A549 (cell line): ENCODE data around the gene PRSS22. TPM values are rescaled to one million over a fixed set of nuclear protein-coding genes. Genes with fewer than 3 reads are reported as not detected.

ENCODE experiments used
- ATAC-seq, 2 experiments: fragments of 200-7000 bp in 1 of 2; fragments of >200 bp in 1 of 2; cut with Nextera tagmentation in 1 of 2; cut with Tn5 transposase in 1 of 2; 3 replicates each; pipeline versions ENCODE4 v1.8.0 to v1.9.1; 2018 to 2020; ENCODE audit warnings: mild to moderate bottlenecking in 1 of 2, moderate library complexity in 1 of 2
- CTCF ChIA-PET: fragments of 300-600 bp; sonication (Branson Sonifier 250); formaldehyde crosslinking; extraction: SDS; loops from one replicate; lab custom pipeline; 2021; ENCODE audit warnings: antibody characterized with exemption, inconsistent platforms; lab: Yijun Ruan, JAX
- POLR2A ChIA-PET: fragments of 350-600 bp; formaldehyde crosslinking; extraction: SDS; loops from one replicate; lab custom pipeline; 2021; ENCODE audit warnings: antibody characterized with exemption, inconsistent platforms; lab: Yijun Ruan, JAX
- DNase-seq, 2 experiments: peaks; one replicate each; pipeline versions ENCODE4 v3.0.0 to v3.0.0-alpha.2; 2011 to 2016; ENCODE audit warnings: low read depth in 1 of 2, low spot score in 1 of 2
- FAIRE-seq: peaks from 2 replicates; lab custom pipeline; 2011; peaks lifted over from hg19 to GRCh38; lab: Jason Lieb, UNC
- H3K27ac ChIP-seq, 2 experiments: fragments of >200 bp; sonication (Bioruptor Twin); formaldehyde crosslinking; 3 replicates each; pipeline ENCODE4 v1.5.1; 2016 to 2017
- H3K4me1 ChIP-seq: fragments of >200 bp; sonication (Bioruptor Twin); formaldehyde crosslinking; 3 replicates; pipeline ENCODE4 v1.6.1; 2016
- H3K4me2 ChIP-seq: fragments of >200 bp; sonication (Bioruptor Twin); formaldehyde crosslinking; 3 replicates; pipeline ENCODE4 v1.6.1; 2016
- H3K4me3 ChIP-seq: fragments of >200 bp; sonication (Bioruptor Twin); formaldehyde crosslinking; 3 replicates; pipeline ENCODE4 v1.5.1; 2016
- H3K9me3 ChIP-seq: fragments of >200 bp; sonication (Bioruptor Twin); formaldehyde crosslinking; 3 replicates; pipeline ENCODE4 v1.6.1; 2016
- BCL3 ChIP-seq: fragments of >200 bp; sonication (Bioruptor Twin); formaldehyde crosslinking; IDR thresholded peaks from 3 replicates; pipeline ENCODE4 v1.6.1; 2016
- CBX8 ChIP-seq: fragments of 200-600 bp; sonication (generic); IDR thresholded peaks from 2 replicates; pipeline ENCODE4 v1.6.1; 2016
- CEBPB ChIP-seq, 2 experiments: fragments of >200 bp in 1 of 2; sonication (Bioruptor Twin) in 1 of 2; formaldehyde crosslinking in 1 of 2; IDR thresholded peaks; 2 replicates each; pipeline ENCODE4 v1.6.1; 2012 to 2016
- EHMT2 ChIP-seq: fragments of 200-600 bp; sonication (generic); IDR thresholded peaks from 2 replicates; pipeline ENCODE4 v1.6.1; 2016; ENCODE audit warnings: antibody characterized with exemption, low read depth, mild to moderate bottlenecking, moderate library complexity
- FOSL2 ChIP-seq, 2 experiments: fragments of 450-650 bp in 1 of 2; fragments of >200 bp in 1 of 2; sonication (Bioruptor Twin) in 1 of 2; formaldehyde crosslinking; IDR thresholded peaks; 2 replicates each; pipeline versions ENCODE4 v1.5.0 to v1.6.1; 2016 to 2020; ENCODE audit warnings: mild to moderate bottlenecking in 1 of 2, moderate library complexity in 1 of 2
- FOXS1 ChIP-seq: fragments of 250-450 bp; sonication (Bioruptor Pico); IDR thresholded peaks from 2 replicates; pipeline ENCODE4 v1.5.0; 2020; ENCODE audit warnings: mild to moderate bottlenecking, moderate library complexity
- GATA3 ChIP-seq: IDR thresholded peaks from 2 replicates; pipeline ENCODE4 v1.6.1; 2012; ENCODE audit warnings: borderline replicate concordance
- HOXB13 ChIP-seq: fragments of 250-450 bp; sonication (Bioruptor Pico); IDR thresholded peaks from 2 replicates; pipeline ENCODE4 v1.5.0; 2020; ENCODE audit warnings: low read depth, mild to moderate bottlenecking, moderate library complexity
- HOXB5 ChIP-seq: fragments of 250-450 bp; sonication (Bioruptor Pico); IDR thresholded peaks from 2 replicates; pipeline ENCODE4 v1.5.0; 2020; ENCODE audit warnings: mild to moderate bottlenecking, moderate library complexity
- MYC ChIP-seq: IDR thresholded peaks from 2 replicates; pipeline ENCODE4 v1.6.1; 2012; ENCODE audit warnings: mild to moderate bottlenecking, inconsistent platforms, low read length, improper control_type of control experiment, borderline replicate concordance
- NPAS2 ChIP-seq: fragments of 250-450 bp; sonication (Bioruptor Pico); IDR thresholded peaks from 2 replicates; pipeline ENCODE4 v1.8.0; 2022; ENCODE audit warnings: mild to moderate bottlenecking, moderate library complexity, borderline replicate concordance
- RAD21 ChIP-seq, 2 experiments: fragments of >200 bp in 1 of 2; sonication (Bioruptor Twin) in 1 of 2; formaldehyde crosslinking in 1 of 2; IDR thresholded peaks in 1 of 2; conservative IDR thresholded peaks in 1 of 2; 2 replicates in 1 of 2; 3 replicates in 1 of 2; pipeline ENCODE4 v1.6.1; 2012 to 2018; ENCODE audit warnings: inconsistent platforms in 1 of 2
- REST ChIP-seq: fragments of 200-600 bp; sonication (generic); IDR thresholded peaks from 2 replicates; pipeline ENCODE4 v1.6.1; 2016; ENCODE audit warnings: antibody characterized with exemption, mild to moderate bottlenecking, moderate library complexity
- SMC3 ChIP-seq: fragments of >200 bp; sonication (Bioruptor Twin); formaldehyde crosslinking; IDR thresholded peaks from 3 replicates; pipeline ENCODE4 v1.6.1; 2018; ENCODE audit warnings: inconsistent platforms
- TP53 ChIP-seq: fragments of 250-450 bp; sonication (Bioruptor Pico); IDR thresholded peaks from 2 replicates; pipeline ENCODE4 v1.5.0; 2021; ENCODE audit warnings: mild to moderate bottlenecking, moderate library complexity
- WGBS: methylation state at CpG from one replicate; pipeline ENCODE4 v1.1.6; 2017; ENCODE audit errors: missing lambda C conversion rate; 5-methylcytosine and 5-hydroxymethylcytosine counted together
- polyA plus RNA-seq, 4 experiments: library from polyadenylated mRNA; depleted of rRNA in 3 of 4; stranded (reverse); fragments of >200 nt; fragmentation: RNase III in 1 of 4; extraction: RNeasy Plus Mini Kit Qiagen cat#74134 plus additional on column Dnase treatment in 1 of 4; gene quantifications; 2 replicates in 3 of 4; 3 replicates in 1 of 4; pipeline ENCODE4 v1.2.3, GENCODE V29; 2011 to 2017
- TF ChIP-seq, protein P1 (sequence below): fragments of 250-450 bp; sonication (Bioruptor Pico); IDR thresholded peaks from 2 replicates; pipeline ENCODE4 v1.5.0; 2020; ENCODE audit warnings: low read depth, mild to moderate bottlenecking, moderate library complexity

The PRSS22 gene
- polyA plus RNA-seq, 2 of the 4 experiments (the other 2 are of a cell fraction), result 0.10 TPM; not detected in 1

DNA sequence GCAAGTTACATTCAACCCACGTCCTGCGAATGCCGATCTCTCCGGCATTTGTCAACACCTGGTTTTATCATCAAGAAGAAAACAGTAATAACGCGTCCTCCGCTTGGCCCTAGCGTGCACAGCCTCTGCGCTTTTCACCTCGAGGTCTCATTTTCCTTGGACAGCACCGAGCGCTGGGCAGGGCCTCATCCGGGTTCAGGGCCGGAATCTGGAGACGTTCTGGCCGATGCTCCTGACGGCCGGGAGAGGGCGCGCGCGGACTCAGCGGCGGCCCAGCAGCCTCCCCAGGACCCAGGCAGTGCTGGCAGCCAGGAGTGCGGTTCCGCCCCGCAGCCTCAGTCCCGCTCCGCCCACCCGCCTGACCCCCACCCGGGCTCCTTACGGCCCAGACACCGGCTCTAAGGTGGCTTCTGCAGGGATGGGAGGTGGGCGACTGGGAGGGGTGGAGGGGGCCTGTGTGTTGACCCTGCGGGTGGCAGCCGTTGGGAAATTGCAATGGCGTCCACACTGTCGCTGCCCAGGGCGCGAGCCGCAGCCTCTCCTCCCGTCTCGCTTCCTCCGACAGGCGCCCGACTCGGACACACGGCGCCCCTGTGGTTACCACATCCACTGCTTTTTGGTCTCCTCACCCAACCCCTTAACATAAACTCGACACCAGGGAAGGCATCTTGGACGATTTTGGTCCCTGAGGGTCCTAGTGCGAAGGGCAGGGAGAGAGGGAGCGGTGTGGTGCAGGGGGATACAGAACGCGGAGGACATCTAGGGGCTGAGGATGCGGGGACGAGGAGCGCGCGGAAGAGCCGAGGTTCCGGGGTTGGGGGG is 46.3 kb upstream of the PRSS22 start (continued):
- TF ChIP-seq BCL3 (peak; percentile 28; the same call in 1 of the 3 replicates), EHMT2 (no peak), MYC (no peak; the same call in 1 of the 2 replicates), RAD21 (conservative IDR thresholded peaks at IDR 0.05 in 1 of 2, IDR thresholded peaks at IDR 0.05 in 1 of 2) (peak; percentile 33 to 50; a peak in 4 of 5 replicates), REST (no peak), SMC3 (peak; percentile 60), FOSL2 (IDR thresholded peaks at IDR 0.05) (no peak), FOSL2 (CRISPR knock-in tag; IDR thresholded peaks at IDR 0.05) (no peak), FOXS1 (CRISPR knock-in tag) (no peak), CBX8 (no peak), GATA3 (no peak), TP53 (CRISPR knock-in tag) (no peak)
- TF ChIP-seq, protein P1, sequence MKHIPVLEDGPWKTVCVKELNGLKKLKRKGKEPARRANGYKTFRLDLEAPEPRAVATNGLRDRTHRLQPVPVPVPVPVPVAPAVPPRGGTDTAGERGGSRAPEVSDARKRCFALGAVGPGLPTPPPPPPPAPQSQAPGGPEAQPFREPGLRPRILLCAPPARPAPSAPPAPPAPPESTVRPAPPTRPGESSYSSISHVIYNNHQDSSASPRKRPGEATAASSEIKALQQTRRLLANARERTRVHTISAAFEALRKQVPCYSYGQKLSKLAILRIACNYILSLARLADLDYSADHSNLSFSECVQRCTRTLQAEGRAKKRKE (CRISPR knock-in tag), result no peak

DNA sequence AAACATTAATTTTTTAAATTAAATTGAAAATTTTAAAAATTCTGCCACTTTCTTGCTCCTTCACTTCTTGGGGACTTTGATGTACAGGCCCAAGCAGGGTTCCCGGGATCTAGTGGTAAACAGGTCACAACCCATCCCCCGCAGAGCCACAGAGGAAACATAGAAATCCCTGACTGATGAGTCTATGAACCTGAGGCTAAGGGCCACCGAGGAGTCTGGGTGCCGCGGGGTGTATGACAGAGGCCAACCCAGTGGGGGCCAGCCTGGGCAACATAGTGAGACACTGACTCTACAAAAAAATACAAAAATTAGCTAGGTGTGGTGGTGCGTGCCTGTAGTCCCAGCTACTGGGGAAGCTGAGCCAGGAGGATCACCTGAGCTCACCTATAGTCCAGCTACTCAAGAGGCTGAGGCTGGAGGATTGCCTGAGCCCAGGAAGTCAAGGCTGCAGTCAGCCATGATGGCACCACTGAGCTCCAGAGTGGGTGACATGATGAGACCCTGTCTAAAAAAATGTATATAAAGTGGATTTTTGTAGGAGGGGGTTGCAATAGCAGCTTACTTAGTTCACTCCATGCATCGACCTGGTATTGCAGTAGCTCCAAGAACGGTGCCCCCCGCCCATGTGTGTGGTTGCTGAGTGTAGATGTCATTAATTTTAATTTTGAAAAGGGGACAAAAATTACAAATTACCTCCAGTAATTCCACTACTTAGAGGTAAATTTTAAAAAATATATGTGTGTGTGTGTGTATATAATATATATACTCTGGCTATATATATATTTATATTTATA is 44.6 kb upstream of the PRSS22 start:
- CTCF ChIA-PET, result interaction anchor here (1.0 to 2.0 kb wide), 4 partner anchors 14 to 68 kb away, joined by 3 to 8 read pairs (median 3); no protein-coding TSS in a partner anchor
- no peak overlapping the region for H3K4me2 ChIP-seq
- no peak for ATAC-seq
- 85% methylated on average over 9 of the region's 9 CpGs for WGBS
- POLR2A ChIA-PET, result interaction anchor here (0.9 kb wide), 1 partner anchor 20 kb away, joined by 3 read pairs; the partner anchor contains the start of gene FLYWCH2
- peaks cover 15% of the 10 kb centered on the region for H3K4me1 ChIP-seq
- no peaks in the 10 kb centered on the region for H3K9me3 ChIP-seq
- no peak for TF ChIP-seq HOXB13
- TF ChIP-seq CEBPB (IDR thresholded peaks at IDR 0.05), result no peak
- no peak for TF ChIP-seq HOXB5
- TF ChIP-seq NPAS2 (CRISPR knock-in tag), result no peak
- TF ChIP-seq, all 56 proteins: peak for 0
- DNase-seq (no peak), FAIRE-seq (no peak)
- H3K27ac ChIP-seq, result no peak overlapping the region
- H3K4me3 ChIP-seq, result no peak overlapping the region
